ENCODE measurements around the gene OAS3. TPM values are rescaled to one million over a fixed set of nuclear protein-coding genes. Genes with fewer than 3 reads are reported as not detected.

Gene OAS3, protein sequence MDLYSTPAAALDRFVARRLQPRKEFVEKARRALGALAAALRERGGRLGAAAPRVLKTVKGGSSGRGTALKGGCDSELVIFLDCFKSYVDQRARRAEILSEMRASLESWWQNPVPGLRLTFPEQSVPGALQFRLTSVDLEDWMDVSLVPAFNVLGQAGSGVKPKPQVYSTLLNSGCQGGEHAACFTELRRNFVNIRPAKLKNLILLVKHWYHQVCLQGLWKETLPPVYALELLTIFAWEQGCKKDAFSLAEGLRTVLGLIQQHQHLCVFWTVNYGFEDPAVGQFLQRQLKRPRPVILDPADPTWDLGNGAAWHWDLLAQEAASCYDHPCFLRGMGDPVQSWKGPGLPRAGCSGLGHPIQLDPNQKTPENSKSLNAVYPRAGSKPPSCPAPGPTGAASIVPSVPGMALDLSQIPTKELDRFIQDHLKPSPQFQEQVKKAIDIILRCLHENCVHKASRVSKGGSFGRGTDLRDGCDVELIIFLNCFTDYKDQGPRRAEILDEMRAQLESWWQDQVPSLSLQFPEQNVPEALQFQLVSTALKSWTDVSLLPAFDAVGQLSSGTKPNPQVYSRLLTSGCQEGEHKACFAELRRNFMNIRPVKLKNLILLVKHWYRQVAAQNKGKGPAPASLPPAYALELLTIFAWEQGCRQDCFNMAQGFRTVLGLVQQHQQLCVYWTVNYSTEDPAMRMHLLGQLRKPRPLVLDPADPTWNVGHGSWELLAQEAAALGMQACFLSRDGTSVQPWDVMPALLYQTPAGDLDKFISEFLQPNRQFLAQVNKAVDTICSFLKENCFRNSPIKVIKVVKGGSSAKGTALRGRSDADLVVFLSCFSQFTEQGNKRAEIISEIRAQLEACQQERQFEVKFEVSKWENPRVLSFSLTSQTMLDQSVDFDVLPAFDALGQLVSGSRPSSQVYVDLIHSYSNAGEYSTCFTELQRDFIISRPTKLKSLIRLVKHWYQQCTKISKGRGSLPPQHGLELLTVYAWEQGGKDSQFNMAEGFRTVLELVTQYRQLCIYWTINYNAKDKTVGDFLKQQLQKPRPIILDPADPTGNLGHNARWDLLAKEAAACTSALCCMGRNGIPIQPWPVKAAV
- total RNA-seq, result 10 to 100 TPM; 37.4 to 39.8 TPM

DNA sequence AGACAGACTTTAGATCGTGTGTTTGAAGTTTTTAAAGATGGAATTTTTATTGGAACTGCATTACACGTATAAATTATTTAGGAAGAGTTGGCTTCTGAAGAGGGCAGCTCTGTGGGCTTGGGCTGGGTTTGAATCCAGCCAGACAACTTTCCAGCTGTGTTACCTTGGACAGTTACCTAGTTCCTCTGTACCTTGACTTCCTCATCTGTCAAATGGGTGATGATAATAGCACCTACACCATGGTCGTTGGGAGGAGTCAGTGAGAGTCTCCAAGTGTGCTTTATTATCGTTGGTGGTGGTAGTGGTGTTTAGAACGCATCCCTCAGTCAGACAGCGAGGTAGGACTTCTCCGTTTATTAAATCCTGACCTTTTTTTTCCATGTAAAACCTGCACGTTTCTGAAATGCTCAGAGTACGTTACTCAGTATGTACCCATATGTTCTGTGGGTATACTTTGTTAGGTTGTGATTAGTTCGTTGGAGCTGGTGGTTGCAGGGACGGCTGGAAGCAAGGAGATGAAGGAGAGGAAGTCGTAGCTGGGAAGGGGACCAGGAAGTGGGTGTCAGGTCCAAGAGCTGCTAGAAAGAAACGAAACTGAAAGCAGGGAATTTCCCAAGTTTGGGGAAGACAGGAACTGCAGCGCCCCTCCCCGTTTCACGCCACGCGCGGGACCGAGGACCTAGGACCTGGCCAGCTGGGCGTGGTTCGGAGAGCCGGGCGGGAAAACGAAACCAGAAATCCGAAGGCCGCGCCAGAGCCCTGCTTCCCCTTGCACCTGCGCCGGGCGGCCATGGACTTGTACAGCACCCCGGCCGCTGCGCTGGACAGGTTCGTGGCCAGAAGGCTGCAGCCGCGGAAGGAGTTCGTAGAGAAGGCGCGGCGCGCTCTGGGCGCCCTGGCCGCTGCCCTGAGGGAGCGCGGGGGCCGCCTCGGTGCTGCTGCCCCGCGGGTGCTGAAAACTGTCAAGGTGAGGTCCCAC, at the start of gene OAS3:
Gene OAS3 (plus strand): TSS at position 734 of the 979 bp plus-strand sequence. CDS start 57 bp downstream, at position 791.
- Mint-ChIP-seq H3K36me3 (peaks cover 12% of the 10 kb centered on the region), H3K27ac (peak within 1 kb of the TSS; percentile 73), H3K4me3 (peak within 1 kb of the TSS; percentile 77), H3K4me1 (peaks cover 28% of the 10 kb centered on the region), H3K9me3 (peaks cover 3% of the 10 kb centered on the region), H3K27me3 (no peaks in the 10 kb centered on the region)
- DNase-seq, result peak; percentile 75

GRCh38 chr12:112891093-112892024, 46.9 kb upstream of the OAS3 start:
- no peak overlapping the region for H3K4me3 Mint-ChIP-seq
- H3K27ac Mint-ChIP-seq, result no peak overlapping the region
- H3K36me3 Mint-ChIP-seq, result no peaks in the 10 kb centered on the region
- no peaks in the 10 kb centered on the region for H3K4me1 Mint-ChIP-seq
- no peak for DNase-seq
- no peaks in the 10 kb centered on the region for H3K9me3 Mint-ChIP-seq
- peaks cover 6% of the 10 kb centered on the region for H3K27me3 Mint-ChIP-seq

DNA sequence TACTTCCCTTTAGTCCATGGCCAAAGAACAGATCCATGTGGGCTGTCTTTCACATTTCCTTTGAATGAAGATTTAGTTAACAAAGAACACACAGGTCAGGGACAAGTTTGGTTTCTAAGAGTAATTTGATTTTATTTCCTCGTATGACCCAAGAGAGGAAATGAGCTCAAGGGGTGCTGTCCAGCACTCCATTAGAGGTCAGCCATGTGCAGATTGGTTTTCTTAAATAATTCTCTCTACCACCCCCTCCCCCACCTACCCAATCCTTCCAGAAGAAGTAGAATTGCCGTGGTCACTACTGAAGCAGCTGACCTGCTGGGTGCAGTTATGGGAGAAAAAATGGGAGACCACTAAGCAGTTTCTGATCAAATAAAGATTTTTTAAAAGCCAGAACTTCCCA, 45.4 kb upstream of the OAS3 start:
- H3K4me1 Mint-ChIP-seq, result no peaks in the 10 kb centered on the region
- no peaks in the 10 kb centered on the region for H3K36me3 Mint-ChIP-seq
- H3K27me3 Mint-ChIP-seq, result peaks cover 6% of the 10 kb centered on the region

GRCh38 chr12:112894128-112894527, 44.1 kb upstream of the OAS3 start:
- Mint-ChIP-seq H3K36me3 (no peaks in the 10 kb centered on the region), H3K27me3 (peaks cover 5% of the 10 kb centered on the region), H3K27ac (no peak overlapping the region), H3K9me3 (no peaks in the 10 kb centered on the region), H3K4me3 (no peak overlapping the region), H3K4me1 (no peaks in the 10 kb centered on the region)
- no peak for DNase-seq

More for the DNA sequence above, 45.4 kb upstream of the OAS3 start:
- Mint-ChIP-seq H3K4me3 (no peak overlapping the region), H3K9me3 (no peaks in the 10 kb centered on the region), H3K27ac (no peak overlapping the region)
- DNase-seq, result no peak

DNA sequence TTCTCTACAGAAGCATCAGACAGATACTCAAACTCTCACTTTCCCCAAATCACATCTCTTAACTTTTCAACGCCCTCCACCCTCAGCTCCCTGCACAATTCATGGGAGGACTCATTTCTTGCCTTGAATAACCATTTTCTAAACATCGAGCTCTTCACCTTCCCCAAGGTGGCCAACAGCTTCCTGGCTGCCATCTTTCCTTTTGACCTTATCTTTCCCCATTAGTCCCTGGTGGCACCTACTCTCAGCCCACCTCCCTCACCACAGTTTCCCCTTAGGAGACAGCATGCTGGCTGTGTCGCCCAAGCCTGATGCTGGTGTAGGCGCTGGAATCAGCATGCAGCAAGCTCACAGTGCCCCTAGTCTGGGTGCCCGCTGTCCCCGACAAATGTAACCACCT, 39.9 kb upstream of the OAS3 start:
- H3K4me1 Mint-ChIP-seq, result peaks cover 5% of the 10 kb centered on the region
- H3K27ac Mint-ChIP-seq, result no peak overlapping the region
- H3K4me3 Mint-ChIP-seq, result no peak overlapping the region
- DNase-seq, result no peak
- peaks cover 5% of the 10 kb centered on the region for H3K27me3 Mint-ChIP-seq
- H3K36me3 Mint-ChIP-seq, result no peaks in the 10 kb centered on the region
- no peaks in the 10 kb centered on the region for H3K9me3 Mint-ChIP-seq

- Mint-ChIP-seq H3K4me3 (no peak overlapping the region), H3K9me3 (no peaks in the 10 kb centered on the region), H3K27ac (no peak overlapping the region), H3K4me1 (peaks cover 11% of the 10 kb centered on the region), H3K36me3 (no peaks in the 10 kb centered on the region), H3K27me3 (peaks cover 5% of the 10 kb centered on the region)
- DNase-seq, result peak; percentile 12
Measured at GRCh38 chr12:112900298-112901145, 37.8 kb upstream of the OAS3 start.

DNA sequence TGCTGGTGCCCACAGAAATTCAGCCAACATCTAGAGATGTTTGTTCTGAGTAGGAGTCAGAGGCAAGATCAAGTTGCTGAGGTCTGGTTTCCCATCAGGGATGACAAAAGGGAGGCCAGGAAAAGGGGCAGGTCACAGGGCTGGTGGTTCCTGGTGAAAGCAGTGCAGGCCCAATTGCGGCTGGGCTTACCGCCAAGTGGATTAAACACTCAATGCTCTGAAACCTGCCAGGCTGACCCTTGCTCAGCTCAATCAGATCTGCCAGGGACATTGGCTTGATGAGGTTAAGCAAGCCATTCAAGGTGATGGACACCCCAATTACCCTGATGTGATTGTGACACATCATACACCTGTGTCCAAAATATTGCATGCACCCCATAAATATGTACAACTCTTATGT, 37.0 kb upstream of the OAS3 start:
- Mint-ChIP-seq H3K9me3 (no peaks in the 10 kb centered on the region), H3K27me3 (peaks cover 5% of the 10 kb centered on the region), H3K27ac (no peak overlapping the region), H3K4me3 (no peak overlapping the region), H3K36me3 (no peaks in the 10 kb centered on the region), H3K4me1 (peaks cover 11% of the 10 kb centered on the region)
- no peak for DNase-seq

- no peaks in the 10 kb centered on the region for H3K27me3 Mint-ChIP-seq
- peaks cover 41% of the 10 kb centered on the region for H3K4me1 Mint-ChIP-seq
- no peaks in the 10 kb centered on the region for H3K9me3 Mint-ChIP-seq
- H3K27ac Mint-ChIP-seq, result peak overlapping the region; percentile 34
- no peak overlapping the region for H3K4me3 Mint-ChIP-seq
- DNase-seq, result no peak
- H3K36me3 Mint-ChIP-seq, result peaks cover 8% of the 10 kb centered on the region
Measured at GRCh38 chr12:112904571-112904970, 33.7 kb upstream of the OAS3 start.

GRCh38 chr12:112905451-112906089, 32.7 kb upstream of the OAS3 start:
- Mint-ChIP-seq H3K4me3 (no peak overlapping the region), H3K27ac (peak overlapping the region; percentile 36)
- DNase-seq, result no peak

GRCh38 chr12:112906712-112907414, 31.4 kb upstream of the OAS3 start, which contains the start of gene OAS1:
TSS of gene OAS1 (plus strand) at chr12:112906962. CDS start at chr12:112907040, 78 bp downstream.
- no peaks in the 10 kb centered on the region for H3K9me3 Mint-ChIP-seq
- H3K27ac Mint-ChIP-seq, result peak within 1 kb of the TSS; percentile 90
- H3K4me3 Mint-ChIP-seq, result peak within 1 kb of the TSS; percentile 90
- peaks cover 46% of the 10 kb centered on the region for H3K4me1 Mint-ChIP-seq
- H3K27me3 Mint-ChIP-seq, result no peaks in the 10 kb centered on the region
- DNase-seq, result peak; percentile 36
- H3K36me3 Mint-ChIP-seq, result peaks cover 23% of the 10 kb centered on the region

More at GRCh38 chr12:112905451-112906089, 32.7 kb upstream of the OAS3 start:
- Mint-ChIP-seq H3K27me3 (no peaks in the 10 kb centered on the region), H3K9me3 (no peaks in the 10 kb centered on the region), H3K4me1 (peaks cover 46% of the 10 kb centered on the region), H3K36me3 (peaks cover 12% of the 10 kb centered on the region)

DNA sequence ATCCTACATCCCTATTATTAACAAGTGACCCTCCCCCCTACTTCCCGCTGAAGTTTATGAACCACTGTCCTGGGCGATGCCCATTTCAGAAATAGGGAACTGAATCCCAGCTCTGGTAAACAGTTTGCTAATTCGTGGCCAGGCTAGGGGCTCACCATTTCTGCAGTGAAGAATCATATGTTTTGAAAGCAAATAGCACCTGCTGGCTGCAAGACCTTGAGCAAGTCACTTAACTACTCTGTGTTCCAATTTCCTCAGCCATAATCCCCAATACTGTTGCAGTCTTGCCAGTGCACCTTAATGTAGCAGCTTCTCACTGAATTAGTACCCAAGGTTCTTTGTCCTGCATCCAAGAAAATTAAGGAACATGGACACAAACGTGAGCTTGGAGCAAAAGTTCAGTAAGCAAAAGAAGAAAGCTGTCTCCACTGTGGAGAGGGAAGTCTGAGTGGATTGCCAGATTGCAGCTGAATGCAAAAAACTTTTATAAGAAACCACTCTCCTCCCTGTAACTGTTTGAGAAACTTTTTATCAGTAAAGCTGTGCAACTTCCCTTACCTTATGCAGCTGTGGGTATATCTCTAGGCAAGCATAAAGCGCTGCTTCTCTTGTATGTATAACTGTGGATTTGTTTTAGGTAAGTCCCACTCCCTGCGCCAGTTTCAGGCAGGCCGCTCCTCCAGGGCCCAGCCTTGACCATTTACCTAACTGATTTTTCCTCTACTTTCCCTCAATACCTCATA, 30.7 kb upstream of the OAS3 start:
- no peak for DNase-seq
- peaks cover 2% of the 10 kb centered on the region for H3K9me3 Mint-ChIP-seq
- no peaks in the 10 kb centered on the region for H3K27me3 Mint-ChIP-seq
- peaks cover 28% of the 10 kb centered on the region for H3K36me3 Mint-ChIP-seq
- peaks cover 42% of the 10 kb centered on the region for H3K4me1 Mint-ChIP-seq
- peak overlapping the region; percentile 90 for H3K27ac Mint-ChIP-seq
- H3K4me3 Mint-ChIP-seq, result peak overlapping the region; percentile 90

Measured in activated naive CD8-positive, alpha-beta T cell treated with anti-CD3 and anti-CD28 coated beads for 36 hours (primary cell).